Peyer's patch (tissue), 4 donors: ENCODE data around the gene ARHGAP18.

Source experiments
- CTCF ChIP-seq, 6 experiments: fragments of 450-650 bp in 4 of 6; fragments of 200-600 bp in 2 of 6; sonication (generic) in 1 of 6; IDR thresholded peaks; one replicate each; pipeline ENCODE4 v1.5.1; 2017 to 2019; ENCODE audit warnings: antibody characterized with exemption in 6 of 6, mild to moderate bottlenecking in 3 of 6, moderate library complexity in 1 of 6
- POLR2A ChIP-seq, 2 donors: fragments of 450-650 bp; IDR thresholded peaks; one replicate each; pipeline ENCODE4 v1.5.1; 2017; ENCODE audit warnings: antibody characterized with exemption in 2 of 2, mild to moderate bottlenecking in 2 of 2, moderate library complexity in 2 of 2

GRCh38 chr6:129755787-129756186, 45.8 kb upstream of the ARHGAP18 start:
- TF ChIP-seq CTCF (IDR thresholded peaks at IDR 0.05) (no peak), POLR2A (IDR thresholded peaks at IDR 0.05) (no peak)
